Measurements from ENCODE around the gene ABHD2. TPM values are rescaled to one million over a fixed set of nuclear protein-coding genes. Genes with fewer than 3 reads are reported as not detected.
A peak's percentile ranks its signal among the peaks of the same experiment; 100 is the strongest.

The ABHD2 gene
- polyA plus RNA-seq, 3 donors, result 30.8 to 67.1 (median 37.3) TPM

DNA sequence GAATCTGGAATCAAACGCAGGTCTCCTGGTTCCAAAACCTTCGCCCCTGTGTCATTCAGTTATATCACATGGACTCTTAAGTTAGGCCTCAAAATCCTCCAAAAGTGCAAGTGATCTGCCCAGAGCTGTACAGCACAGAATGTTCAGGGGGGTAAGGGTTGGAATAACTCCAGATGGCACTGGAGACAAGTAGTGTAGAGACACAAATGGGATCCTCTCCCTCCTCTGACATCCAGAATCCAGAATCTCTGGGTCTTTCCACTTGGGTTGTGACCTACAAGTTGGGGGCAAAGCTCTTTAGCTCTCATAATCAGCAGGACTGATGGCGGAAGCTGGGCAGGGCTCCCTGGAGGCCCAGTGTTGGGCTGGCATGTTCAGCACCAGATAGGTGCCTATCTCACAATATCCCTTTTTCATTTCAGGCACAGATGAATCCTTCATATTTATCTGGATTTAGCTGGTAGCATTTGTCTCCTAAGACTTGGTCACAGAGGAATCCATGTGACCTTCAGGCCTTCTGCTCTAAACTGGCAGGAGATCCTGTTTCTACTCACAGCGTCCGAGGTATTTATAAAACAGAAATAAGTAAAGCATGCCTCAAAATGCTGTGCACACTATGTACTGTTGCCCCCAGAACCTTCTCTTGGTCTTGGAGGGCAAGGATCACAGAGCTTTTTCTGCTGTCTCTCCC lies 15.4 kb downstream of the ABHD2 start:
- H2AFZ ChIP-seq (ENCODE audit: insufficient read depth, low read depth, low read length, poor library complexity, severe bottlenecking), result no peak overlapping the region
- 92% methylated on average over 2 of the region's 5 CpGs for WGBS (ENCODE audit: insufficient coverage)
- H3K79me2 ChIP-seq (ENCODE audit: insufficient read depth, low read length), result peaks cover 96% of the 10 kb centered on the region
- TF ChIP-seq, protein P1, sequence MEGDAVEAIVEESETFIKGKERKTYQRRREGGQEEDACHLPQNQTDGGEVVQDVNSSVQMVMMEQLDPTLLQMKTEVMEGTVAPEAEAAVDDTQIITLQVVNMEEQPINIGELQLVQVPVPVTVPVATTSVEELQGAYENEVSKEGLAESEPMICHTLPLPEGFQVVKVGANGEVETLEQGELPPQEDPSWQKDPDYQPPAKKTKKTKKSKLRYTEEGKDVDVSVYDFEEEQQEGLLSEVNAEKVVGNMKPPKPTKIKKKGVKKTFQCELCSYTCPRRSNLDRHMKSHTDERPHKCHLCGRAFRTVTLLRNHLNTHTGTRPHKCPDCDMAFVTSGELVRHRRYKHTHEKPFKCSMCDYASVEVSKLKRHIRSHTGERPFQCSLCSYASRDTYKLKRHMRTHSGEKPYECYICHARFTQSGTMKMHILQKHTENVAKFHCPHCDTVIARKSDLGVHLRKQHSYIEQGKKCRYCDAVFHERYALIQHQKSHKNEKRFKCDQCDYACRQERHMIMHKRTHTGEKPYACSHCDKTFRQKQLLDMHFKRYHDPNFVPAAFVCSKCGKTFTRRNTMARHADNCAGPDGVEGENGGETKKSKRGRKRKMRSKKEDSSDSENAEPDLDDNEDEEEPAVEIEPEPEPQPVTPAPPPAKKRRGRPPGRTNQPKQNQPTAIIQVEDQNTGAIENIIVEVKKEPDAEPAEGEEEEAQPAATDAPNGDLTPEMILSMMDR (IDR thresholded peaks at IDR 0.05), result no peak
- H3K9ac ChIP-seq (ENCODE audit: insufficient read depth, low read length, poor library complexity, severe bottlenecking), result no peak overlapping the region
- Mint-ChIP-seq H3K27ac (peak overlapping the region in 6 of 7 donors; percentile 35 to 81 (median 68)), H3K9me3 (no peaks in the 10 kb centered on the region), H3K36me3 (peaks cover 69 to 87% of the 10 kb centered on the region in 2 donors), H3K4me1 (peaks cover 50% of the 10 kb centered on the region), H3K4me3 (no peak overlapping the region), H3K27me3 (ENCODE audit: low read depth in 3 of 3) (peaks cover 0 to 2% (median 0%) of the 10 kb centered on the region in 3 donors)
- H3K27ac ChIP-seq (ENCODE audit: low read depth in 1 of 2, low read length in 2 of 2), result peak overlapping the region in 1 of 2 donors; percentile 47
- H3K4me2 ChIP-seq (replicated peaks; ENCODE audit: extremely low read depth, low read length, poor library complexity, severe bottlenecking), result no peak overlapping the region
- no peak for DNase-seq
- H3K36me3 ChIP-seq (replicated peaks in 1 of 2; ENCODE audit: control insufficient read depth in 1 of 2, insufficient read depth in 2 of 2, low read length in 2 of 2), result peaks cover 10 to 83% of the 10 kb centered on the region in 2 donors
- H4K20me1 ChIP-seq (ENCODE audit: insufficient read depth, low read length), result peaks cover 81% of the 10 kb centered on the region
- no peaks in the 10 kb centered on the region for H3K27me3 ChIP-seq (ENCODE audit: control insufficient read depth in 2 of 2, insufficient read depth in 2 of 2, low read length in 2 of 2)
- peaks cover 20 to 23% of the 10 kb centered on the region in 2 donors for H3K4me1 ChIP-seq (ENCODE audit: control insufficient read depth in 1 of 2, insufficient read depth in 2 of 2, low read length in 2 of 2)
- no peak overlapping the region for H3K4me3 ChIP-seq (replicated peaks in 1 of 3; ENCODE audit: low read depth in 2 of 3, low read length in 3 of 3)
- intact Hi-C loops (cut with micrococcal nuclease), result no loop called here
- no peaks in the 10 kb centered on the region for H3K9me3 ChIP-seq (replicated peaks in 1 of 2; ENCODE audit: control insufficient read depth in 1 of 2, insufficient read depth in 1 of 2, low read length in 2 of 2)

GRCh38 chr15:89104172-89104564 lies 15.9 kb downstream of the ABHD2 start:
- intact Hi-C loops (cut with micrococcal nuclease), result no loop called here
- Histone ChIP-seq H3K9me3 (replicated peaks in 1 of 2; ENCODE audit: control insufficient read depth in 1 of 2, insufficient read depth in 1 of 2, low read length in 2 of 2) (no peaks in the 10 kb centered on the region), H4K20me1 (ENCODE audit: insufficient read depth, low read length) (peaks cover 86% of the 10 kb centered on the region), H3K4me3 (replicated peaks in 1 of 3; ENCODE audit: low read depth in 2 of 3, low read length in 3 of 3) (no peak overlapping the region), H3K27me3 (ENCODE audit: control insufficient read depth in 2 of 2, insufficient read depth in 2 of 2, low read length in 2 of 2) (no peaks in the 10 kb centered on the region), H3K27ac (ENCODE audit: low read depth in 1 of 2, low read length in 2 of 2) (peak overlapping the region in 1 of 2 donors; percentile 47), H3K36me3 (replicated peaks in 1 of 2; ENCODE audit: control insufficient read depth in 1 of 2, insufficient read depth in 2 of 2, low read length in 2 of 2) (peaks cover 13 to 83% of the 10 kb centered on the region in 2 donors), H3K9ac (ENCODE audit: insufficient read depth, low read length, poor library complexity, severe bottlenecking) (no peak overlapping the region), H3K4me1 (ENCODE audit: control insufficient read depth in 1 of 2, insufficient read depth in 2 of 2, low read length in 2 of 2) (peaks cover 24 to 28% of the 10 kb centered on the region in 2 donors), H3K79me2 (ENCODE audit: insufficient read depth, low read length) (peaks cover 96% of the 10 kb centered on the region), H2AFZ (ENCODE audit: insufficient read depth, low read depth, low read length, poor library complexity, severe bottlenecking) (no peak overlapping the region), H3K4me2 (replicated peaks; ENCODE audit: extremely low read depth, low read length, poor library complexity, severe bottlenecking) (no peak overlapping the region)
- H3K9me3 Mint-ChIP-seq, result no peaks in the 10 kb centered on the region
- 100% methylated on average over 4 of the region's 9 CpGs for WGBS (ENCODE audit: insufficient coverage)
- TF ChIP-seq, protein P1 (IDR thresholded peaks at IDR 0.05), result no peak
- H3K27ac Mint-ChIP-seq, result peak overlapping the region in 5 of 7 donors; percentile 61 to 81 (median 78)
- H3K4me3 Mint-ChIP-seq, result no peak overlapping the region
- peaks cover 54% of the 10 kb centered on the region for H3K4me1 Mint-ChIP-seq
- H3K27me3 Mint-ChIP-seq (ENCODE audit: low read depth in 3 of 3), result peaks cover 0 to 2% (median 0%) of the 10 kb centered on the region in 3 donors
- H3K36me3 Mint-ChIP-seq, result peaks cover 66 to 84% of the 10 kb centered on the region in 2 donors
- DNase-seq, result no peak
